ENCODE measurements around the gene CD2BP2. TPM values are rescaled to one million over a fixed set of nuclear protein-coding genes. Genes with fewer than 3 reads are reported as not detected.

The CD2BP2 gene
- total and polyA plus RNA-seq, 2 donors (not counting 1 experiment from before 2014, with no cell fraction given), result 35.2 to 45.5 TPM

GRCh38 chr16:30395992-30396585 lies 41.0 kb upstream of the CD2BP2 start:
- no peak for TF ChIP-seq CTCF (conservative IDR thresholded peaks at IDR 0.05 in 1 of 2, IDR thresholded peaks at IDR 0.05 in 1 of 2; ENCODE audit: low read depth in 1 of 2, low read length in 2 of 2)
- no peak for TF ChIP-seq EZH2 (IDR thresholded peaks at IDR 0.05; ENCODE audit: low read length, missing control alignments)

GRCh38 chr16:30395155-30395991 lies 40.3 kb upstream of the CD2BP2 start, which contains the start of gene ZNF48:
TSS of gene ZNF48 (plus strand) at chr16:30395420. CDS start at chr16:30395795, 375 bp downstream.
- no peaks in the 10 kb centered on the region for H4K20me1 ChIP-seq (ENCODE audit: control insufficient read depth, extremely low read depth, insufficient read depth, low read length)
- peak within 1 kb of the TSS; percentile 72 to 87 (median 76) for H3K4me3 ChIP-seq (replicated peaks in 1 of 4; ENCODE audit: control extremely low read depth in 1 of 4, insufficient read depth in 1 of 4, low read depth in 3 of 4, low read length in 4 of 4)
- DNase-seq (ENCODE audit: low read depth in 2 of 2), result peak; percentile 90 to 91
- peaks cover 14% of the 10 kb centered on the region for H3K4me1 ChIP-seq (ENCODE audit: control insufficient read depth, extremely low read depth, insufficient read depth, low read length)
- H3K9me3 ChIP-seq (ENCODE audit: control insufficient read depth, insufficient read depth, low read depth, low read length), result no peaks in the 10 kb centered on the region
- peak within 1 kb of the TSS; percentile 65 for H3K9ac ChIP-seq (ENCODE audit: insufficient read depth, low read length)
- peaks cover 7% of the 10 kb centered on the region for H3K36me3 ChIP-seq (ENCODE audit: control insufficient read depth, insufficient read depth, low read length)
- no peaks in the 10 kb centered on the region for H3K27me3 ChIP-seq (ENCODE audit: control insufficient read depth, insufficient read depth, low read length)
- no peak for TF ChIP-seq EZH2 (IDR thresholded peaks at IDR 0.05; ENCODE audit: low read length, missing control alignments)
- peak in 1 of 2 donors; percentile 11 for TF ChIP-seq CTCF (conservative IDR thresholded peaks at IDR 0.05 in 1 of 2, IDR thresholded peaks at IDR 0.05 in 1 of 2; ENCODE audit: low read depth in 1 of 2, low read length in 2 of 2)
- H3K79me2 ChIP-seq (ENCODE audit: control insufficient read depth, insufficient read depth, low read length), result no peaks in the 10 kb centered on the region
- peak within 1 kb of the TSS; percentile 96 for H3K4me2 ChIP-seq (ENCODE audit: extremely low read depth, insufficient read depth, low read length)
- H2AFZ ChIP-seq (ENCODE audit: low read length), result peak within 1 kb of the TSS; percentile 79
- peak within 1 kb of the TSS; percentile 48 for H3K27ac ChIP-seq (ENCODE audit: insufficient read depth, low read length)

More at GRCh38 chr16:30395992-30396585, 41.0 kb upstream of the CD2BP2 start:
- DNase-seq (ENCODE audit: low read depth in 2 of 2), result no peak
- H3K36me3 ChIP-seq (ENCODE audit: control insufficient read depth, insufficient read depth, low read length), result peaks cover 7% of the 10 kb centered on the region
- no peaks in the 10 kb centered on the region for H3K79me2 ChIP-seq (ENCODE audit: control insufficient read depth, insufficient read depth, low read length)
- peak overlapping the region; percentile 84 for H3K4me2 ChIP-seq (ENCODE audit: extremely low read depth, insufficient read depth, low read length)
- no peak overlapping the region for H3K27ac ChIP-seq (ENCODE audit: insufficient read depth, low read length)
- H3K4me1 ChIP-seq (ENCODE audit: control insufficient read depth, extremely low read depth, insufficient read depth, low read length), result peaks cover 14% of the 10 kb centered on the region
- H2AFZ ChIP-seq (ENCODE audit: low read length), result peak overlapping the region; percentile 79
- H3K9ac ChIP-seq (ENCODE audit: insufficient read depth, low read length), result peak overlapping the region; percentile 65
- H3K4me3 ChIP-seq (replicated peaks in 1 of 4; ENCODE audit: control extremely low read depth in 1 of 4, insufficient read depth in 1 of 4, low read depth in 3 of 4, low read length in 4 of 4), result peak overlapping the region; percentile 72 to 87 (median 76)
- H4K20me1 ChIP-seq (ENCODE audit: control insufficient read depth, extremely low read depth, insufficient read depth, low read length), result no peaks in the 10 kb centered on the region
- H3K9me3 ChIP-seq (ENCODE audit: control insufficient read depth, insufficient read depth, low read depth, low read length), result no peaks in the 10 kb centered on the region
- H3K27me3 ChIP-seq (ENCODE audit: control insufficient read depth, insufficient read depth, low read length), result no peaks in the 10 kb centered on the region

GRCh38 chr16:30394592-30395154 lies 39.6 kb upstream of the CD2BP2 start:
- Histone ChIP-seq H3K4me1 (ENCODE audit: control insufficient read depth, extremely low read depth, insufficient read depth, low read length) (peaks cover 8% of the 10 kb centered on the region), H3K27ac (ENCODE audit: insufficient read depth, low read length) (peak overlapping the region; percentile 48), H3K9ac (ENCODE audit: insufficient read depth, low read length) (peak overlapping the region; percentile 65), H3K27me3 (ENCODE audit: control insufficient read depth, insufficient read depth, low read length) (no peaks in the 10 kb centered on the region), H3K9me3 (ENCODE audit: control insufficient read depth, insufficient read depth, low read depth, low read length) (no peaks in the 10 kb centered on the region), H3K36me3 (ENCODE audit: control insufficient read depth, insufficient read depth, low read length) (peaks cover 7% of the 10 kb centered on the region), H3K4me3 (replicated peaks in 1 of 4; ENCODE audit: control extremely low read depth in 1 of 4, insufficient read depth in 1 of 4, low read depth in 3 of 4, low read length in 4 of 4) (peak overlapping the region; percentile 49 to 73 (median 63)), H4K20me1 (ENCODE audit: control insufficient read depth, extremely low read depth, insufficient read depth, low read length) (no peaks in the 10 kb centered on the region), H2AFZ (ENCODE audit: low read length) (peak overlapping the region; percentile 44), H3K4me2 (ENCODE audit: extremely low read depth, insufficient read depth, low read length) (peak overlapping the region; percentile 96), H3K79me2 (ENCODE audit: control insufficient read depth, insufficient read depth, low read length) (no peaks in the 10 kb centered on the region)
- TF ChIP-seq EZH2 (IDR thresholded peaks at IDR 0.05; ENCODE audit: low read length, missing control alignments) (no peak), CTCF (conservative IDR thresholded peaks at IDR 0.05 in 1 of 2, IDR thresholded peaks at IDR 0.05 in 1 of 2; ENCODE audit: low read depth in 1 of 2, low read length in 2 of 2) (no peak)
- DNase-seq (ENCODE audit: low read depth in 2 of 2), result peak in 1 of 2 donors; percentile 62
